Testis (tissue), 2 donors: ENCODE measurements around the gene ZW10.

Source experiments
- CTCF ChIP-seq, 3 experiments: fragments of 450-650 bp in 2 of 3; fragments of 200-600 bp in 1 of 3; sonication (generic) in 1 of 3; IDR thresholded peaks; one replicate each; pipeline ENCODE4 v1.5.1; 2016 to 2019; ENCODE audit warnings: antibody characterized with exemption in 3 of 3, mild to moderate bottlenecking in 2 of 3, moderate library complexity in 1 of 3
- POLR2A ChIP-seq: fragments of 450-650 bp; IDR thresholded peaks from one replicate; pipeline ENCODE4 v1.6.1; 2017; ENCODE audit warnings: antibody characterized with exemption, mild to moderate bottlenecking, moderate library complexity

DNA sequence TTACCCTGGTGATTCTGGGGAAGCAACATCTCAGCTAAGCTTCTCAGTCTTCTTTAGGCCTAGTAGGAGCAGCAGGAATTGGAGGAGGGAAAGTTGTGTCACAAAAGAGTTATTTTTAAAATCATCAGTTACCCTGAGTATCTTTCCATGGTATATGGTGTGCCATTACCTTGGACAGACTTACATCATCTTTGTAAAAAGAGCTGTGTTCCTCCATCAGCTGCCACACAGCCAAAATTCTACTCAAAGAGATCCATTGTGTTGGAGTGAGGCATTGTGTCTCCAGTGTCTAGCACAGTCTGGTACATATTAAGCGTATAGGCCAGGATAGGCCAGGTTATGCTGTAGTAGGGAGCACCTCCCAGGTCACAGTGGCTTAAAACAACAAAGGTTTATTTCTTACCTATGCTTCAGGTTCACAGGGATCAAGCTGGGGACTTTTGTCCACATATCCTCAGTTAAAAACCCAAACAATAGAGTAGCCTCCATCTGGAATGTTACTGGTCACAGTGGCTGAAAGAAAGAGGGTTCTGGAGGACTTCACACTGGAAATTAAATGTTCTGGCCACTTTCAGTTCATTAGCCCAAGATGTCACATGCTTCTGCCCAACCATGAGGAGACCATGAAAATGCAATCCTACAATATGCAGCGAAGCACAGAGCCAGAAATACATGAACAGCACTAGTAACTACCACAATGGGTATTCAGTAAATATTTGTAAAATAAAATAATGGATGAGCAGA lies 57.4 kb downstream of the ZW10 start:
- TF ChIP-seq CTCF (IDR thresholded peaks at IDR 0.05) (no peak), POLR2A (no peak)
